ENCODE results near the gene PLCH1.

- TF ChIP-seq CTCF (IDR thresholded peaks at IDR 0.05) (no peak), EZH2 (IDR thresholded peaks at IDR 0.05; ENCODE audit: borderline replicate concordance, insufficient read depth, low read depth, low read length, poor library complexity, severe bottlenecking) (no peak)
Observed at GRCh38 chr3:155426524-155427230, 318.2 kb downstream of the PLCH1 start.

Data from B cell (primary cell).